Heart right ventricle (tissue), 16 donors: ENCODE results near the gene PLPPR1. TPM values are rescaled to one million over a fixed set of nuclear protein-coding genes. Genes with fewer than 3 reads are reported as not detected.

Experiments
- ATAC-seq, 8 donors: fragments of 200-7000 bp; cut with Tn5 transposase; one replicate each; pipeline ENCODE4 v1.9.1; 2020; ENCODE audit warnings: mild to moderate bottlenecking in 8 of 8, moderate library complexity in 8 of 8, moderate number of reproducible peaks in 1 of 8
- DNase-seq, 2 donors: peaks; one replicate each; pipeline ENCODE4 v3.0.0-alpha.2; 2020
- H3K27ac ChIP-seq, 10 donors: fragments of 200-600 bp; sonication (generic) in 2 of 10; one replicate each; pipeline versions ENCODE4 v1.5.0 to v1.8.0; 2020 to 2022; ENCODE audit warnings: mild to moderate bottlenecking in 3 of 10
- H3K27me3 ChIP-seq, 7 donors: fragments of 200-600 bp; one replicate each; pipeline ENCODE4 v1.8.0; 2021 to 2022; ENCODE audit warnings: mild to moderate bottlenecking in 2 of 7
- H3K36me3 ChIP-seq, 9 donors: fragments of 200-600 bp; sonication (generic) in 1 of 9; one replicate each; pipeline versions ENCODE4 v1.5.0 to v1.8.0; 2020 to 2022; ENCODE audit warnings: mild to moderate bottlenecking in 2 of 9
- H3K4me1 ChIP-seq, 9 donors: fragments of 200-600 bp; sonication (generic) in 1 of 9; one replicate each; pipeline versions ENCODE4 v1.5.0 to v1.8.0; 2020 to 2022; ENCODE audit warnings: mild to moderate bottlenecking in 4 of 9
- H3K4me3 ChIP-seq, 10 donors: fragments of 200-600 bp; sonication (generic) in 2 of 10; one replicate each; pipeline versions ENCODE4 v1.5.0 to v1.8.0; 2020 to 2022; ENCODE audit warnings: mild to moderate bottlenecking in 7 of 10, moderate library complexity in 2 of 10
- H3K9me3 ChIP-seq, 11 donors: fragments of 200-600 bp in 10 of 11; sonication (generic) in 2 of 11; one replicate each; pipeline versions ENCODE4 v1.5.0 to v1.8.0; 2013 to 2022; ENCODE audit warnings: mild to moderate bottlenecking in 2 of 11, control low read depth in 1 of 11, moderate library complexity in 1 of 11
- CTCF ChIP-seq, 9 donors: fragments of 200-600 bp; sonication (generic) in 2 of 9; IDR thresholded peaks; one replicate each; pipeline versions ENCODE4 v1.5.0 to v1.8.0; 2021 to 2022; ENCODE audit warnings: antibody characterized with exemption in 9 of 9, mild to moderate bottlenecking in 5 of 9, moderate library complexity in 1 of 9
- WGBS, 2 donors: extraction: QIAGEN DNeasy Blood & Tissue Kit; methylation state at CpG; one replicate each; pipeline ENCODE4 v1.1.7; 2013; ENCODE audit warnings: inconsistent platforms in 1 of 2; 5-methylcytosine and 5-hydroxymethylcytosine counted together
- intact Hi-C, 10 donors: fragments of 100-400 bp; cut with DNase I; formaldehyde crosslinking; loops; one replicate each; pipeline versions ENCODE4 v1.11.1 to v1.14.2; 2022
- polyA plus RNA-seq, 2 donors: library from polyadenylated mRNA; stranded (reverse); fragments of 200-250 nt; gene quantifications; one replicate each; pipeline ENCODE4 v1.2.3, GENCODE V29; 2013
- total RNA-seq, 10 donors: library from RNA; stranded (reverse); fragmentation: NEBNext Ultra II Directional in 3 of 10; extraction: Animal tissue kit (Norgen Biotek cat#: 25700) in 3 of 10; gene quantifications; one replicate each; pipeline versions ENCODE4 v1.2.1 to v1.2.4, GENCODE V29; 2021 to 2023
- donor health status: Arrhythmogenic right ventricular cardiomyopathy.
- donor health status: ischemic (EF 13 %, LVEDD 7.1; RV severe dilation, severe dysfunction).
- donor health status: healthy with polysubstance abuse.
- donor health status: DM: no; HTN: yes; CAD: no.
- donor health status: DM: no; HTN: no; CAD: no.
- donor health status: ischemic (EF 25% LVEDD 6.9; RV normal size, moderate dysfunction).
- donor health status: ischemic (EF 25% LVEDD 5.7; RV mildly dilated, moderate dysfunction).
- donor health status: healthy.
- donor health status: DM: yes; HTN: yes; CAD: no.
- donor health status: Ischemic cardiomyopathy.
- donor health status: ischemic (EF 35%, LVEDD 5.7; RV mildly dilated, moderate dysfunction).
- donor health status: nonischemic (EF 11% LVEDD 7.7; RV severe dilation, severe dysfunction).
- donor health status: DM: yes; HTN: yes; CAD: no.
- donor health status: PGD.
- donor health status: ischemic (EF 29% LVEDD 5.4; RV normal size, mild dysfunction).
- donor health status: nonischemic (EF 23%, LVEDD 6.1; RV moderate dilation, normal function).

Gene PLPPR1
- total and polyA plus RNA-seq, 12 donors = not detected

DNA sequence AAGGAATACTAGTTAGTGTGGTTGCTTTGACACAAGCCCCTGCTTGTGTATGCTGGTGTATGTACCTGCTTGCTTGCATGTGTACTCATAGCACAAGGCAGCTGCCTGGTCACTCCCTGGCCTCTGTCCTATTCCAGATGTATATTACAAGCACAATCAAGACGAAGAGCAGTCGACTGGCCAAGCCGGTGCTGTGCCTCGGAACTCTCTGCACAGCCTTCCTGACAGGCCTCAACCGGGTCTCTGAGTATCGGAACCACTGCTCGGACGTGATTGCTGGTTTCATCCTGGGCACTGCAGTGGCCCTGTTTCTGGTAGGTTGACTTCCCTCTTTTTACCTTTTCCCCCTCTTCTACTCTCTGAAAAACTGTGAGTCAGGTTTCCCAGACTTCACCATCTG is 284.1 kb downstream of the PLPPR1 start:
- ATAC-seq = no peak
- Histone ChIP-seq H3K4me3 (no peak overlapping the region), H3K36me3 (no peaks in the 10 kb centered on the region), H3K9me3 (no peaks in the 10 kb centered on the region), H3K4me1 (peaks cover 0 to 5% (median 0%) of the 10 kb centered on the region in 9 donors), H3K27ac (no peak overlapping the region), H3K27me3 (peaks cover 0 to 19% (median 6%) of the 10 kb centered on the region in 7 donors)
- WGBS, 2 donors = 87 to 92% methylated on average over 8 of the region's 8 CpGs
- intact Hi-C loops = loop anchor here (5.0 to 10.0 kb wide), 7 partner anchors 188 to 710 kb away; no protein-coding TSS in a partner anchor
- no peak for TF ChIP-seq CTCF (IDR thresholded peaks at IDR 0.05)
- DNase-seq = no peak

GRCh38 chr9:101315112-101315450 is 286.6 kb downstream of the PLPPR1 start:
- WGBS, 2 donors = 62 to 71% methylated on average over 2 of the region's 2 CpGs
- H3K4me1 ChIP-seq = peaks cover 0 to 5% (median 0%) of the 10 kb centered on the region in 9 donors
- H3K36me3 ChIP-seq = no peaks in the 10 kb centered on the region
- no peak for DNase-seq
- no peak for ATAC-seq
- H3K27ac ChIP-seq = no peak overlapping the region
- no peak for TF ChIP-seq CTCF (IDR thresholded peaks at IDR 0.05)
- peaks cover 0 to 14% (median 4%) of the 10 kb centered on the region in 7 donors for H3K27me3 ChIP-seq
- no peaks in the 10 kb centered on the region for H3K9me3 ChIP-seq
- intact Hi-C loops = loop anchor here in 2 of 10 donors (5.0 to 10.0 kb wide), 3 partner anchors 190 to 1688 kb away; no protein-coding TSS in a partner anchor
- H3K4me3 ChIP-seq = no peak overlapping the region

DNA sequence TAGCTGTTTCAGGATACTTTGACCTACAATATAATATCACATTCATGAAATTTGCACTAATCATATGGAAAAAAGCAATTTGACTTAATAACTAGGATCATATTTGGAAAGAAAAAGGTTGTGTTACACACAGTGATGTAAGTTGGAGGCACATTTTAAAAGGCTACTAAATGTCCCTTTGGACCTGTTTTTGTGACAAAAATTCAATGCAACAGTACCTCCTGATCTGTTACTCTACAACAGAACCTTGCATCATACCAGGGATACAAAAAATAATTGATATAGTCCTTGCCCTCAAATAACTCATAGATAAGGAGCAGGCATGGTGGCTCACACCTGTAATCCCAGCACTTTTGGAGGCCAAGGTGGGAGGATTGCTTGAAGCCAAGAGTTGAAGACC is 289.2 kb downstream of the PLPPR1 start:
- H3K27me3 ChIP-seq = peaks cover 0 to 15% (median 0%) of the 10 kb centered on the region in 7 donors
- no peak for DNase-seq
- H3K9me3 ChIP-seq = no peaks in the 10 kb centered on the region
- no peak for TF ChIP-seq CTCF (IDR thresholded peaks at IDR 0.05)
- intact Hi-C loops = loop anchor here in 2 of 10 donors (5.0 to 10.0 kb wide), 3 partner anchors 193 to 1690 kb away; no protein-coding TSS in a partner anchor
- ATAC-seq = no peak
- no peaks in the 10 kb centered on the region for H3K36me3 ChIP-seq
- no peak overlapping the region for H3K27ac ChIP-seq
- peaks cover 0 to 5% (median 0%) of the 10 kb centered on the region in 9 donors for H3K4me1 ChIP-seq
- H3K4me3 ChIP-seq = no peak overlapping the region

DNA sequence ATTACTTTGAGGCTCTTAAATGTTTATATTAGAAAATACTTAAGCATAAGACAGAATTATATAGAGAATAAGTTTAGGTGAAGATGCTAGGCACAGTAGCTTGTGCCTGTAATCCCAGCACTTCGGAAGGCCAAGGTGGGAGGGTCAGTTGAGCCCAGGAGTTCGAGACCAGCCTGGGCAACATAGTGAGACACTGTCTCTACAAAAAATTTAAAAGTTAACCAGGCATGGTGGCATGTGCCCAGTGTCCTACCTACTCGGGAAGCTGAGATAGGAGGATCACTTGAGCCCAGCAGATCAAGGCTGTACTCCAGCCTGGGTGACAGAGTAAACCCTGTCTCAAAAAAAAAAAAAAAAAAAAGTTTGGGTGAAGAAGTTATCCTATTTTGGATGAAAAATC is 294.6 kb downstream of the PLPPR1 start:
- intact Hi-C loops = loop anchor here in 1 of 10 donors (5.0 kb wide), 1 partner anchor 201 kb away; no protein-coding TSS in a partner anchor

More for the DNA sequence above, 294.6 kb downstream of the PLPPR1 start:
- H3K4me1 ChIP-seq = no peaks in the 10 kb centered on the region
- no peak for TF ChIP-seq CTCF (IDR thresholded peaks at IDR 0.05)
- H3K9me3 ChIP-seq = peaks cover 0 to 12% (median 0%) of the 10 kb centered on the region in 11 donors
- H3K4me3 ChIP-seq = no peak overlapping the region
- ATAC-seq (no peak), DNase-seq (no peak)
- 81 to 82% methylated on average over 3 of the region's 3 CpGs for WGBS, 2 donors
- H3K36me3 ChIP-seq = no peaks in the 10 kb centered on the region
- H3K27me3 ChIP-seq = peaks cover 0 to 21% (median 3%) of the 10 kb centered on the region in 7 donors
- no peak overlapping the region for H3K27ac ChIP-seq
